ENCODE data around the gene EEFSEC.

- TF ChIP-seq MAX (IDR thresholded peaks at IDR 0.05; ENCODE audit: low read depth, low read length): no peak
- no peak for TF ChIP-seq CTCF (IDR thresholded peaks at IDR 0.05; ENCODE audit: low read depth, low read length)
- TF ChIP-seq POLR2A (IDR thresholded peaks at IDR 0.05; ENCODE audit: extremely low read depth, insufficient read length): no peak
- no peak for TF ChIP-seq MYC (IDR thresholded peaks at IDR 0.05; ENCODE audit: low read depth, low read length)
Measured at GRCh38 chr3:128243602-128244504, 90.6 kb downstream of the EEFSEC start.

Data from NB4 (cell line).